Measurements from ENCODE around the gene CARD11. TPM values are rescaled to one million over a fixed set of nuclear protein-coding genes. Genes with fewer than 3 reads are reported as not detected.

Gene CARD11
- total RNA-seq, 1 donor: under 0.01 TPM

DNA sequence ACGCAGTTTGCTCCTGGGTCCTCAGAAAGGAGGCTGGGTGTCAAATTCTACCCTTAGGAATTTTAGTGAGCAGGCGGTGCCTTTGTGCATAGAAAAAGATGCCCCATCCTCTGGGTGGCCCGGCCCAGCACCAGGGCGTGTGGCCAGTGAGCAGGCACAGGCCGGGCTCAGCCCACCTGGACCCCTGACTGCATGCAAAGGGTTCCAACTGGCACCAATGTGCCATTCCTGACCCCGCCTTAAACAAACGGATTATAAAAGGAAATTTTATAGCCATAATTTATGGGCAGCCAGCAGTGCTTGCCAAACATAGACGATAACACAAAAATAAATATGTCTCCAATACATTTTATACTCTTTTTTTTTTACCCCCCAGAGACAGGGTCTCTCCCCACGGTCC lies 159.5 kb downstream of the CARD11 start:
- no peak for DNase-seq (ENCODE audit: low read depth)
- H3K4me3 ChIP-seq (ENCODE audit: low read depth, low read length): no peak overlapping the region
- TF ChIP-seq, protein P1, sequence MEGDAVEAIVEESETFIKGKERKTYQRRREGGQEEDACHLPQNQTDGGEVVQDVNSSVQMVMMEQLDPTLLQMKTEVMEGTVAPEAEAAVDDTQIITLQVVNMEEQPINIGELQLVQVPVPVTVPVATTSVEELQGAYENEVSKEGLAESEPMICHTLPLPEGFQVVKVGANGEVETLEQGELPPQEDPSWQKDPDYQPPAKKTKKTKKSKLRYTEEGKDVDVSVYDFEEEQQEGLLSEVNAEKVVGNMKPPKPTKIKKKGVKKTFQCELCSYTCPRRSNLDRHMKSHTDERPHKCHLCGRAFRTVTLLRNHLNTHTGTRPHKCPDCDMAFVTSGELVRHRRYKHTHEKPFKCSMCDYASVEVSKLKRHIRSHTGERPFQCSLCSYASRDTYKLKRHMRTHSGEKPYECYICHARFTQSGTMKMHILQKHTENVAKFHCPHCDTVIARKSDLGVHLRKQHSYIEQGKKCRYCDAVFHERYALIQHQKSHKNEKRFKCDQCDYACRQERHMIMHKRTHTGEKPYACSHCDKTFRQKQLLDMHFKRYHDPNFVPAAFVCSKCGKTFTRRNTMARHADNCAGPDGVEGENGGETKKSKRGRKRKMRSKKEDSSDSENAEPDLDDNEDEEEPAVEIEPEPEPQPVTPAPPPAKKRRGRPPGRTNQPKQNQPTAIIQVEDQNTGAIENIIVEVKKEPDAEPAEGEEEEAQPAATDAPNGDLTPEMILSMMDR (IDR thresholded peaks at IDR 0.05; ENCODE audit: insufficient read depth, low read length): no peak

DNA sequence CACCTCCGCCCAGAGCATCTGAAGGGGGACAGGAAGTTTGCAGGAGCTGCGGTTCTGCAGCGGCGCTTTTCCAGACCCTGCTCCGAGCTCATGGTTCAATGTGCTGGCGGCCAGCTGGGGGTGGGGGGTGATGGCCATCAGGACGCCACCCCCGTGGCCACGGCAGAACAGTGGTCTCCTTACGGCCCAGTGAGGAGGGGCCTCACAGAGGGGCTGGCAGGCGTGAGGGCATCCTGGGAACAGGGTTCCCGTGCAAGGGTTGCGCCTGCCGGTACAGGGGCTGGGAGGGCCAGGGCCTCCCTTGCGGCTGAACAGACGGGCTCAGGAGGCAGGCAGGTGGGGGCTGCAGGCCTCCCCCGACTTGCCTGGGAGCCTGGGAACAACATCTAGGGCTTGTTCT lies 160.6 kb downstream of the CARD11 start:
- TF ChIP-seq, protein P1 (IDR thresholded peaks at IDR 0.05; ENCODE audit: insufficient read depth, low read length): no peak
- DNase-seq (ENCODE audit: low read depth): no peak

DNA sequence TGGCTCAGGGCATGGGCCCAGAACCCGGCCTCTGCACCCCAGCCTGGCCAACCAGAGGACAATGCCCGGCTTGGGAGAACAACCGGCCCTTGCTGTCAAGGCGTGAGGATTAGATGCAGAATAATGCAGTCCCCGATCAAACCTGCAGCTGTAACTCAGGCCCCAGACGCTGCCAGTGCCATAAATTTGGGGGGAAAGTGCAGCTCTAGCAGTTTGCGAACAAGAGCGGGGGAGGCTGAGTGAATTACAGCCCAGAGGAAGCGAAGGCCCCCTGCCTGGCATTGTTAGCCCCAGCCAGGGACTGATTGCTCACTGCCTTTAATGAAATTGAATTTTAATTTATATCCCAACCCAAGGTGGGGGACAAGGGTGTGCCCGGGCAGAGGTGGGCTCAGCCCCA lies 161.6 kb downstream of the CARD11 start:
- H3K4me3 ChIP-seq (ENCODE audit: low read depth, low read length): no peak overlapping the region
- no peak for DNase-seq (ENCODE audit: low read depth)
- TF ChIP-seq, protein P1 (IDR thresholded peaks at IDR 0.05; ENCODE audit: insufficient read depth, low read length): no peak

More for the DNA sequence above, 160.6 kb downstream of the CARD11 start:
- H3K4me3 ChIP-seq (ENCODE audit: low read depth, low read length): no peak overlapping the region

DNA sequence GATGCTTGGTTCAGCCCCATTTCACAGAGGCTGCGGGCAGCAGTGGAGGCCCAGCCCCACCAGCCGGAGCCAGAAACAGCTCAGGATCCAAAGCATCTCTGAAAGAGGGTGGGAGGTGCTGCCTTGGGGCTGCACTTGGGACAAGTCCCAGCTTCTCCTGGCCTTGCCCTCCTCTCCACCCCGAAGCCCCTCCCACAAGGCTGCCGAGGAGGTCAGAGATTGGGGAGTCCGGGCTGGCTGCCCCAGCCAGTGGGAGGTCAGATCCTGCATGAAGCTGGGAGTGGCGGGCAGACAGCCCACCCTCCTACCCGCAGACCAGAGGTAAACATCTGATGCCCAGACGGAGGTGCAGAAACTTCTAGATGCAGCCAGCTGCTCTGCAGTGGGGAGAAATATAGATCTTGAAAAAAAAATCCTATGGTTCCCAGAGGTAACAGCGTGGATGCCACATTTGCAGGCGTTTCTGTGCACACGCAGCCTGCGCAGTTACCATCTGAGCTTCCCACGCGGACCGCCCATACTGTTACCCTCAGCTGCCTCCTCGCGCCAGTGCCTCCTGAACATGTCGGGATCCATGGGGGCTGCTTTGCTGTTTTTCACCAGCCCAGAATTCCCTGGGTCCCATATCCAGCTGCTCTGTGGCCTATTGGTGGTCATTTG lies 162.7 kb downstream of the CARD11 start:
- no peak overlapping the region for H3K4me3 ChIP-seq (ENCODE audit: low read depth, low read length)
- DNase-seq (ENCODE audit: low read depth): no peak
- TF ChIP-seq, protein P1 (IDR thresholded peaks at IDR 0.05; ENCODE audit: insufficient read depth, low read length): no peak

DNA sequence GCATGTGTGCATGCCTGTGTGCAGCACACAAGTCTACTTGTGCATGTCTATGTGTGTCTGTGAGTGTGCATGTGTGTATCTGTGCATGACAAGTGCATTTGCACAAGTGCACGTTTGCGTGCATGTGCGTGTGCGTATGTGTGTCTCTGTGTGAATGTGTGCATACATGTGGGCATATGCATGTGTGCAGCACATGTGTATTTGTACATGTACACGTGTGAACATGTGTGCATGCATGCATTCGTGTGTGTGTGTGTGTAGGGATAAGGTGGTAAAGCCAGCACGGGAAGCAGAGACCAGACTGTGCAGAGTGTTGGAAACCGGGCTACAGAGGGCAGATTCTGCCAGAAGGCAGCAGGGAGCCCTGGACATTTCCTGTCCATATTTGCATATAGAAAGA lies 163.6 kb downstream of the CARD11 start:
- H3K4me3 ChIP-seq (ENCODE audit: low read depth, low read length): no peak overlapping the region
- TF ChIP-seq, protein P1 (IDR thresholded peaks at IDR 0.05; ENCODE audit: insufficient read depth, low read length): no peak
- DNase-seq (ENCODE audit: low read depth): no peak

DNA sequence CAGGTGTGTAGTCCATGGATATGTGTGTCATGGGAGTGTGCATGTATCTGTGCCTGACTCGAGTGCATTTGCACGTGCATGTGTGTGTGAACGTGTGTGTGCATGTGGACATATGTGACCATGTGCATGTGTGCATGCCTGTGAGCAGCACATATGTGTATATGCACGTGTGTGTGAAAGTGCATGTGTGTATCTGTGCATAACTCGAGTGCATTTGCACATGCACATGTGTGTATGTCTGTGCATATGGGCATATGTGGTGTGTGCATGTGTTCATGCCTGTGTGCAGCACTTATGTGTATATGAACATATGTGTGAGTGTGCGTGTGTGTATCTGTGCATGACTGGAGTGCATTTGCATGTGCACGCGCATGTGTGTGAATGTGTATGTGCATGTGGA lies 164.3 kb downstream of the CARD11 start:
- TF ChIP-seq, protein P1 (IDR thresholded peaks at IDR 0.05; ENCODE audit: insufficient read depth, low read length): no peak

DNA sequence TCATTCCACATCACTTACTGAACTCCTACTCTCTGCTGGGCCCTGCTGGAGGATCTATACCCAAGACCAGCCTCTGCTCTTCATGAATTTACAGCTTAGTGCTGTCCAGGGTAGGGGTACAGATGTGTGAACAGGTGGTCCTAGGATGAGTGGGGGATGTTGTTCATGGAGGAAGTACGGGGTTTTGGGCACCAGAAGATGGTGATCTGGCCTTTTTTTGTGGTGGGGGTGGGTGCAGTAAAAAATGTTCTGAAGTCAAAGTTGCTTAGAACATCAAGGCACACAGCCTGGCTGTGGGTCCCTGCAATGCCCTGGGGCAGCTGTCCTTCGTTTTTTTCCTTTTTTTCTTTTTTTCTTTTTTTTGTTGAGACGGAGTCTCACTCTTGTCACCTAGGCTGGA lies 165.4 kb downstream of the CARD11 start:
- no peak overlapping the region for H3K4me3 ChIP-seq (ENCODE audit: low read depth, low read length)
- DNase-seq (ENCODE audit: low read depth): no peak
- TF ChIP-seq, protein P1 (IDR thresholded peaks at IDR 0.05; ENCODE audit: insufficient read depth, low read length): no peak

More for the DNA sequence above, 164.3 kb downstream of the CARD11 start:
- no peak for DNase-seq (ENCODE audit: low read depth)
- no peak overlapping the region for H3K4me3 ChIP-seq (ENCODE audit: low read depth, low read length)
